Measurements from ENCODE around the gene COPS2.

The COPS2 gene

DNA sequence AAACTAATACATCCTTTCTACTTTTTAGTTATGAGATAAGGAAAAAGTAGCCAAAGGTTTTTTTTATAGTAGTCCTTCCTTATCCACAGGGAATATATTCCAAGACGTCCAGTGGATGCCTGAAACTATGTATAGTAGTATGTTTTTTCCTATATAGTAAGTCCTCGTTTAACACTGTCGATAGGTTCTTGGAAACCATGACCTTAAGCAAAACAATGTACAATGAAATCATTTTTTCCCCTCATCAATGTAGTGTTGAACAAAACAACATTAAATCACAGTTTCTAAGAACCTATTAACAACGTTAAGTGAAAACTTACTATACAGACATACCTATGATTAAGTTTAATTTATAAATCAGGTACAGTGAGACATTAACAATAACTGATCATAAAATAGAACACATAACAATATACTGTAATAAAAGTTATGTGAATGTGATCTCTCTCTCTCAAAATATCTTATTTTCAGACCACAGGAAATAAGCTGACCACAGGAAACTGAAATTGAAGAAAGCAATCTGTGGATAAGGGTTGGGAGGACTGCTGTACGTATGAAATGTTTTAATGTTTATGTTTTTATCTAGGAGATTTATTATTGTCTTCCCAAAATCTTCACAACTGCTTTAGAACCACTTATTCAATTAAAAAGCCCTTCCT is 20.6 kb downstream of the COPS2 start:
- H3K27ac ChIP-seq (replicated peaks), result no peak overlapping the region
- DNase-seq (ENCODE audit: low read depth in 1 of 2, low spot score in 1 of 2), result no peak
- TF ChIP-seq GABPA (IDR thresholded peaks at IDR 0.05; ENCODE audit: low read depth) (no peak), POLR2AphosphoS5 (IDR thresholded peaks at IDR 0.05; ENCODE audit: low read depth) (no peak)
- no peak overlapping the region for H3K4me3 ChIP-seq (replicated peaks; ENCODE audit: insufficient read depth, low read length)
- no peaks in the 10 kb centered on the region for H3K27me3 ChIP-seq (ENCODE audit: insufficient read depth, poor library complexity, severe bottlenecking)

- no peak for DNase-seq (ENCODE audit: low read depth in 1 of 2, low spot score in 1 of 2)
- H3K27me3 ChIP-seq (ENCODE audit: insufficient read depth, poor library complexity, severe bottlenecking), result no peaks in the 10 kb centered on the region
- TF ChIP-seq SPI1 (IDR thresholded peaks at IDR 0.05; ENCODE audit: borderline replicate concordance, low read depth) (no peak), REST (IDR thresholded peaks at IDR 0.05; ENCODE audit: insufficient replicate concordance, low read depth) (no peak), GABPA (IDR thresholded peaks at IDR 0.05; ENCODE audit: low read depth) (no peak), POLR2AphosphoS5 (IDR thresholded peaks at IDR 0.05; ENCODE audit: low read depth) (no peak), CTCF (IDR thresholded peaks at IDR 0.05; ENCODE audit: insufficient read depth, low read length) (no peak)
Measured at GRCh38 chr15:49131403-49131802, 24.0 kb downstream of the COPS2 start.

DNA sequence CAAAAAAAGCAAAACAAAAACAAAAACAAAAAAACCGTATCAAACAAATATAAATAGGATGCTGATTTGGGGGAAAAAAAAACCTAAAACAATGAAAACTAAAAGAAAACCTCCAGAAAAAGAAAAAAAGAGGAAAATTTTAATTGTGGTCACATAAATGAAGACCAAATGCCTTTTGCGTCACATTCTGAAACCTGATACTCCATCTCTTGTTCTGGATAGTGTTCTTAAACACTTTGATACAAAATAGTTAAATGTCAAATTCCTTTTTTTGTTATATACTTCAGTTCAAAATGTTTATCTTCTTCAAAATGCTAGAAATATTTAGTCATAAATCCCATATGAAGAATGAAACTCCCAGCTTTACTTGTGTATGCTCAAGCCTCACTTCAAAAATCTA is 31.0 kb downstream of the COPS2 start:
- no peak for DNase-seq (ENCODE audit: low read depth in 1 of 2, low spot score in 1 of 2)
- H3K4me3 ChIP-seq (replicated peaks; ENCODE audit: insufficient read depth, low read length), result no peak overlapping the region
- TF ChIP-seq REST (IDR thresholded peaks at IDR 0.05; ENCODE audit: insufficient replicate concordance, low read depth) (no peak), CTCF (IDR thresholded peaks at IDR 0.05; ENCODE audit: insufficient read depth, low read length) (no peak), SPI1 (IDR thresholded peaks at IDR 0.05; ENCODE audit: borderline replicate concordance, low read depth) (no peak), POLR2AphosphoS5 (IDR thresholded peaks at IDR 0.05; ENCODE audit: low read depth) (no peak), GABPA (IDR thresholded peaks at IDR 0.05; ENCODE audit: low read depth) (no peak)
- H3K27me3 ChIP-seq (ENCODE audit: insufficient read depth, poor library complexity, severe bottlenecking), result no peaks in the 10 kb centered on the region
- no peak overlapping the region for H3K27ac ChIP-seq (replicated peaks)

More at GRCh38 chr15:49131403-49131802, 24.0 kb downstream of the COPS2 start:
- Histone ChIP-seq H3K27ac (replicated peaks) (no peak overlapping the region), H3K4me3 (replicated peaks; ENCODE audit: insufficient read depth, low read length) (no peak overlapping the region)

DNA sequence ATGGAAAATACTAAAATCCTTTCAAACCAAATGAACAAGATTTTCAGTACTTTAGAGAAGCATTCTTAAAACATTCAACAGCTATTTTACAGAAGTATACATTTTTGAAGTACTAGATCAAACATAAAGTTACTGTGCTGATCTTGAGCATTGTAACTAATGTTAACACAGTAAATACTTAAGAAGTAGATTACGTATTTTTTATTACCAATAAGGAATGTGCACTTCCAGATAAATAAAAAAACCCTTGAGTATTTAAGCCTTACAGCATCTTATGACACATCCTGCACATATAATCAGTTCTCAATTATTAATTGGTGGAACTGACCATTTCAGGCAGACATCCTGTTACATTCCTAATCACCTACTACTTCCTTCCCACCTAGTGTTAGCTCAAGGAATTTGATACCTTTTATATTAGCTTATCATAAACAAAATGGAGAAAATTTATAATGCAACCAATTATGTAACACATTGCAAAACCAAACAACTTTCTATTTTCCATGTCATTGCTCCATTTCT is 32.8 kb downstream of the COPS2 start:
- DNase-seq (ENCODE audit: low read depth in 1 of 2, low spot score in 1 of 2), result no peak
- Histone ChIP-seq H3K27ac (replicated peaks) (no peak overlapping the region), H3K27me3 (ENCODE audit: insufficient read depth, poor library complexity, severe bottlenecking) (no peaks in the 10 kb centered on the region), H3K4me3 (replicated peaks; ENCODE audit: insufficient read depth, low read length) (no peak overlapping the region)
- TF ChIP-seq SPI1 (IDR thresholded peaks at IDR 0.05; ENCODE audit: borderline replicate concordance, low read depth) (no peak), CTCF (IDR thresholded peaks at IDR 0.05; ENCODE audit: insufficient read depth, low read length) (no peak), REST (IDR thresholded peaks at IDR 0.05; ENCODE audit: insufficient replicate concordance, low read depth) (no peak), GABPA (IDR thresholded peaks at IDR 0.05; ENCODE audit: low read depth) (no peak), POLR2AphosphoS5 (IDR thresholded peaks at IDR 0.05; ENCODE audit: low read depth) (no peak)
